CD4-positive, alpha-beta T cell treated with Interleukin-17A for 4 hours (primary cell): ENCODE results near the gene SCGB3A1.

ENCODE experiments used
- DNase-seq: peaks from one replicate; pipeline ENCODE4 v3.0.0-alpha.2; 2020; ENCODE audit warnings: mixed read lengths

SCGB3A1 gene

DNA sequence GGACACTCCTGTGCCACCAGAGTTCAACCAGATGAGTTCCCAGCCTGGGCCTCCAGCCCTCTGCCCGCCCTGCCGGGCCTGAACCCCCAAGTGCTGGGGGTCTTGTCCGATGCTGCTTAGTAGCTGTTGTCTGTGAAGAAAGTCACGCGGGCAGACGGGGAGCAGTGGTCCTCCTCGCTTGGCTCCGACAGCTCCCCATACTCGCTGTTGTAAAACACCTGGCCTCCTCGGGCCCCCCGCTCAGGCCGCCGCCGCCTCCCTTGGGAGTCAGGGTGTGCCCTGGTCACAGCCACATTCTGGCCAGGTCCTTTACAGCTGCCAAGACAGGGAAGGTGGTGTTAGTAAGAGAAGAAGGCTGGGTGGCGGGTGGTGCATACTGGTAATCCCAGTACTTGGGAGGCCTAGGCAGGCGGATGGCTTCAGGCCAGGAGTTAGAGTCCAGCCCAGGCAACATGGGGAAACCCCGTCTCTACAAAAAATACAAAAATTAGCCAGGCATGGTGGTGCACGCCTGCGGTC lies 11.8 kb upstream of the SCGB3A1 start:
- DNase-seq = no peak

DNA sequence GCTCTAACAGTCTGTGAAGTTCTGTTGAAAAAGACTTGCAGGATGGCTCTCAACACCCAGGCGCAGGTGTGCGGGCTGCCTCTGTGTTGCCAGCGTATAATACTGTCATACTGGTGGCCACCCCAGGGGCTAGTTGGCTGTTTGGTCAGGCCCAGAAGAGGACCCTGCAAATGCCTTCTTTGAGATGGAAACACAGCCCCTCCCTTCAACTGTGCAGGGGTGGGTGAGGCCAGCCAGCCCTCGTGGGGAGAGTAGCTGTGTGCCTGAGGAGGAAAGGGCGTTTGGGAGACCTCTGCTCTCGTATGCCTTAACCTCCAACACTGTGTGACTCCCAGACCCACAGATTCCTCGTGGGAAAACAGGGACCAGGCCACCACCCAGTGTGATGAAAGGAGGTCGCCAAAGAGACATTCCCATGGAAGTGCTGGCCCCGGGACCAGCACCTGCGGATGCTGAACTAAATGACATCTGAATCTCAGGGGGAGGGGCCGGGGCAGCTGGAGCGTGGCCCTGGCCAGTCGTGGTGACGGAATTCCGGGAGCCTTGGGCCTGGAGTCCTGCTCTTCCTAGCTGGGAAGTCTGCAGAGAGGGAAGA lies 11.3 kb upstream of the SCGB3A1 start:
- DNase-seq = no peak

DNA sequence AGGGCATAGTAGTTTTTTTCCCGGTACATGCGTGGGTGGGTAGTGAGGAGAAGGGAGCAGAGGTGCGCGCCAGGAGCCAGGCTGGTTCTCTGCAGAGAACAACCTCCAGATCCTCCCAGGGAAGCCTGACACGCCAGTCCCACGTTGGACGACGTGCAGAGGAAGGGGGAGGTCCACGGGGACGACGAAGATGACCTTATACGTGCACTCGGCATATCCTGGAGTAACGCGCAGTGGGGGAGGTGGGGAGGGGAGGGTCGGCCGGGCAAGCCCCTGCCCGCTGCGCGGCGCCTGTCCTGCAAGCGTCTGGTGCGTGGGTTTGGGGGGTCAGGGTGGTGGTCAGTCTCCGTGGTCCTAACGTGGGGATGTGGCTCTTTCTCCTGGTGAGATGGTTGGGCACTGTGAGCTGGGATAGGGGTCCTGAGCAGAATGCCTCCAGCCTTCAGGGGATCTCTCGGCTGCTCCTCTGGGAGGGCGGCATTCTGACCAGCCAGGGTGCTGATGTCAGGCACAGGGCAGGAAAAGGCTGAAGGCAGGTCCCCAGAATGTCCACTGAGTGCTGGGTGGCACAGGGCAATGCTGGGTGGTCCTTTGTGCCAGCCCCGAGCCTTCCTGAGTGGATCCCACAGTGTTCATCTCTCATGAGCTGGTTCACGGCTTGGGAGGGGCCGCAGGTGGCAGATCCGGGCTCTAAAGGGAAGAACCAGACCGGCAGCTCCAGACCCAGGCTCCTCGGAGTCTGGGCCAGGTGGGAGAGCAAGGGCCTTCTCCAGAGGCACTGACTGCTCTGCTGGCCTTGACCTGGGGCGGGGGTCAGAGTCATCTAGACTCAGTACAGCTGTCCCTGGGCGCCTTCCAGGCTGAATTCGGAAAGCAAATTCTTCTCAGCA lies 10.5 kb upstream of the SCGB3A1 start:
- no peak for DNase-seq

- no peak for DNase-seq
Measured at GRCh38 chr5:180600554-180601041, 9.3 kb upstream of the SCGB3A1 start.

DNA sequence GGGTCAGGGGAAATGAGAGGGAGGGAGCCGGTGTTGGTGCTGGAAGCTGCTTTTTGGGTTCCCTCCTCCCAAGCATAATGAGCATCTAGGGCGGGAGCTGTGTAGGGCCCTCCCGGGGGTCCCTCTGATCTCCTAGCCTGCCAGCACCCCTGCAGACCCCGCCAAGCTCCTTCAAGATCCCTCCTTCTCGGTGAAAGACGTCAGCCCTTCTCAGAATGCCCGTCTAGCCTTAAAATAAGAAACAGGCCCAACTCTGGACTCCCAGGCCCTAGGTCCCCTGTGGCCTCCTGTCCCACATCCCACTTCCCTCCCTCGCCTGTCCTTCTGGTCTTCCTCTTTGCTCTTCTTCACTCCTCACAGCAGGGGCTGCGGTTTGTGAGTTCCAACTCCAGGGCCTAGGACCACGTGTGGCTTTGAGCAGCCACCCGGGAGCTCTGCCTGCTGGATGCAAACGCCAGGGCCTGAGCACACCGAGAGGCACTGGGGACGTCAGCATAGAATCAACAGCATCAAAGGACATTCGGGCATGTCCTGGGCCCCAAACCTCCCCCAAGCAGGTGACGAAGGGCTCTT lies 8.8 kb upstream of the SCGB3A1 start:
- no peak for DNase-seq

GRCh38 chr5:180599590-180599914 lies 8.3 kb upstream of the SCGB3A1 start:
- no peak for DNase-seq

DNA sequence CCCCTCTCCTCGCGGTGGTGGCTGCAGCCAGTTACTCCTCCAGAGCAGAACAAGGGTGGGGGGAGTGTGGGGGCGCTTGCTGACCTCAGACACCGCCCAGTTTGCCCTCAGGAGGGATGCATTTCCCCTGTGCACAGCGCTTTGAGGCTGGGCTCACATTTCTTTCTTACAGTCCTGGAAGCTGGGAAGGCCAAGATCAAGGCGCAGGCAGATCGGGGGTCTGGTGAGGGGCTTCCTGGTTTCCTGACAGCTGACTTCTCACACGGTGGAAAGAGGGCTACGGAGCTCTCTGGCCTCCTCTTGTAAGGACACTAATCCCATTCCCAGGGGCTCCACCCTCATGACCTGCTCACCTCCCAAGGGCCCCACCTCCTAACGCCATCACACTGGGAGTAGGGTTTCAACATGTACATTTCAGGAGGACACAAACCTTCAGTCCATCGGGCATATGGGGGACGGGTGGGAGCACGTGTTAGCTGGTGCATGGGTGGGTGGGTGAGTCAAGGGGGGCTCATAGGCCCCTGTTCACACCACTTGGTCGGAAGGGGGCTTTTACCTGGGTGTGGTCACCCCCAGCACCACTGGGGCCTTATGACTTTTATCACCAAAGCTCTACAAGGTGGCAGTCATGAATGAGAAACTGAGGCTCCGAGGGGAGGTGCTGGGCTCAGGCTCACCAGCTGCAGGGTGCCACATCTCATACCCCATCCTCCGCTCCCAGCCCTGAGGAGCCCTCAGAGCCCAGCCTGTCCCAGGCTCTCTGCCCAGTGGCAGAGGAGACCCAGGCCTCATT lies 7.7 kb upstream of the SCGB3A1 start:
- DNase-seq = no peak

GRCh38 chr5:180598316-180598701 lies 7.0 kb upstream of the SCGB3A1 start:
- DNase-seq = no peak

- no peak for DNase-seq
Measured at GRCh38 chr5:180596668-180597231, 5.5 kb upstream of the SCGB3A1 start.

DNA sequence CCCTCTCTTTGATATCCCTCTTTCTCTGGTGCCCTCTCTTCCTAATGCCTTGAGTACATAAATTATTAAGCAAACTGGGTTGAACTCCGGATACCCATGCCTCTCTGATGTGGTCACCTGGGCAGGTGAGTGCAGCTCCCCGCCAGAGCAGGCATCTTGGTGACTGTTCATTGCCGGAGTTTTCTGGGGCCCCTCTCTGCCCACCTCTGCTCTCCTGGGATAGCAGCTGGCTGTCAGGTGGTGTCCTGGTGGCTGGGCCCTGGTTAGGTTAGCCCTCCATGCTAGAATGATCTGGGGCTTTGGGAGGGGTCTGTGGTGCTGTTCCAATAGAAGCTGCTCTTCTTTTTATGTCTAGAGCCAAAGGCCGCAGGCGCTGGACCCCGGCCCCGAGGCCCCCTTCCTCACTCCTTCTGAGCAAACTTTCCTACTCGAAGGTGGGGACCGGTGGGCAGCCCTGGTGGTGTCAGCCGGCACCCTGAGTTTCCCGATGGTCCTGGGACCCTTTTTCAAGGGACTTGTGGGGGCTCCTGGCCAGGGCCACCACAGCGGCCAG lies 4.9 kb upstream of the SCGB3A1 start:
- DNase-seq = no peak

- no peak for DNase-seq
Measured at GRCh38 chr5:180595381-180596114, 4.2 kb upstream of the SCGB3A1 start.

GRCh38 chr5:180595046-180595379 lies 3.7 kb upstream of the SCGB3A1 start:
- no peak for DNase-seq

- no peak for DNase-seq
Measured at GRCh38 chr5:180594311-180595045, 3.2 kb upstream of the SCGB3A1 start.

DNA sequence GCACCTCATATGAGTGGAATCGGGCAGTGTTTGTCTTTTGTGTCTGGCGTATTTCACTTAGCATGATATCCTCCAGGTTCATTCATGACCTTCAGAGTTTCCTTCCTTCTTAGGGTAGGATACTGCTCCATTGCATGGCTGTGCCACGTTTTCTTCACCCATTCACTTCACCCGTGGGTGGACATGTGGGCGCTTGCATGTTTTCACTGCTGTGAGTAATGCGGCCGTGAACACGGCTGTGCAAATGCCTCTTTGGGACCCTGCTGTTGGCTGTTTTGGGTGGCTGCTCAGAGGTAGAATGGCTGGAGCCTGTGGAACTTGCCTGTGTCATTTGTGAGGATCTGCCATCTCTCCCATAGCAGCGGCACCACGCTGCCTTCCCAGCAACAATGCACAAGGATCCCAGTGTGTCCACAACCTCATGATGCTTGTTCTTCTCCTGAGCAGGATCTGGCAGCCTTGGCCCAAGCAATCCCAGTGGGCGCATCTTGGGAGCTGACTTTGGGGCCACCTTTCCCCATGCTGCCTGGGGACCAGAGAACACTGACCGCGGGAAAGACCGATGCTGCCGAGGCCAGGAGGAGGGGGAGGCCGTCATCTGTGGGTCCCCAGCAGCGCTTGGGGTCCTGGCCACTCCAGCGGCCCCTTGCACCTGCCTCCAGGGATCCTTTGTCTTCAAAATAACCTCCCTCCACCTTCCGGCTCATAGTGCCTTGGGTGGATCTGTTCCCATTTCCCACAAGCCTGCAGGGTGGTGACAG lies 2.3 kb upstream of the SCGB3A1 start:
- no peak for DNase-seq

GRCh38 chr5:180592176-180592575 lies 877 bp upstream of the SCGB3A1 start:
- no peak for DNase-seq

DNA sequence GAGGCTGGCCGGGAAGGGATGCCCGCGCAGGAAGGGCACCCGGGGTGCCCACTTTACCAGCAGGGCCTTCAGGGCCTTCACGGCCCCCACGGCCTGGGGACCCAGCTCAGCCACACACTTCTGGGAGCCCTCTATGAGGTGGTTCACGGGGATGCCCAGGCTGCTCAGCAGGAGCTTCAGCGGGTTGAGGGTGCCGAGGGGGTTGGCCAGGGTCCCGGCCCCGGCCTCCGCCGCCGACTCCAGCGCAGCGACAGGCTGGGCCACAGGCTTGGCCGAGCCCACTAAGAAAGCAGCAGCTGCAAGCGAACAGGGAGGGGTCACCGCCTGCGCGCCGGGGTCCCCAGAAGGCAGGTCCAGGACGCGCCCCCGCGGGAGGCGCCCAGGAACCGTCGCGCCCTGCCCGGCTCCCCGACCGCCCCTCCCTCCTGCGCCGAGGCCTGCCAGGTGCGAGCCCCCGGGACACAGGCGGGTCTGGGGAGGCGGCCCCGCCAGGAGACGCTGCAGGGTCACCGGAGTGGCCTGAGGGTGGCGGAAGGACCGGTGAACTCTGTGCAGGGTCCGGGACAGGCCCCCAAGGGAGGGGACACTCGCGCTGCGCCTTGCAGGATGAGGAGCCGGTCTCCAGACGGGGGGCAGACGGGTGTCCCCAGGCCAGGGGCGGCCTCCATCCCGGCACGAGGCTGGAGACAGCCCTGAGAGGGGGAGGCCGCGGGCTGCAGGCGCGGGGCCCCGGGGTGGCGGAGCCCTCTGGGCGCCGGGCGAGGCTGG lies 572 bp downstream of the SCGB3A1 start:
- DNase-seq = no peak

- no peak for DNase-seq
Measured at GRCh38 chr5:180589771-180590542, 1.3 kb downstream of the SCGB3A1 start.

GRCh38 chr5:180586870-180587269 lies 4.4 kb downstream of the SCGB3A1 start:
- DNase-seq = no peak

- no peak for DNase-seq
Measured at GRCh38 chr5:180586204-180586603, 5.1 kb downstream of the SCGB3A1 start.
